HK-2 (cell line): Measurements from ENCODE around the gene COX19.

ENCODE experiments used
- DNase-seq: peaks from one replicate; pipeline ENCODE4 v3.0.0-alpha.2; 2018; ENCODE audit not compliant: unreplicated experiment

COX19 gene

DNA sequence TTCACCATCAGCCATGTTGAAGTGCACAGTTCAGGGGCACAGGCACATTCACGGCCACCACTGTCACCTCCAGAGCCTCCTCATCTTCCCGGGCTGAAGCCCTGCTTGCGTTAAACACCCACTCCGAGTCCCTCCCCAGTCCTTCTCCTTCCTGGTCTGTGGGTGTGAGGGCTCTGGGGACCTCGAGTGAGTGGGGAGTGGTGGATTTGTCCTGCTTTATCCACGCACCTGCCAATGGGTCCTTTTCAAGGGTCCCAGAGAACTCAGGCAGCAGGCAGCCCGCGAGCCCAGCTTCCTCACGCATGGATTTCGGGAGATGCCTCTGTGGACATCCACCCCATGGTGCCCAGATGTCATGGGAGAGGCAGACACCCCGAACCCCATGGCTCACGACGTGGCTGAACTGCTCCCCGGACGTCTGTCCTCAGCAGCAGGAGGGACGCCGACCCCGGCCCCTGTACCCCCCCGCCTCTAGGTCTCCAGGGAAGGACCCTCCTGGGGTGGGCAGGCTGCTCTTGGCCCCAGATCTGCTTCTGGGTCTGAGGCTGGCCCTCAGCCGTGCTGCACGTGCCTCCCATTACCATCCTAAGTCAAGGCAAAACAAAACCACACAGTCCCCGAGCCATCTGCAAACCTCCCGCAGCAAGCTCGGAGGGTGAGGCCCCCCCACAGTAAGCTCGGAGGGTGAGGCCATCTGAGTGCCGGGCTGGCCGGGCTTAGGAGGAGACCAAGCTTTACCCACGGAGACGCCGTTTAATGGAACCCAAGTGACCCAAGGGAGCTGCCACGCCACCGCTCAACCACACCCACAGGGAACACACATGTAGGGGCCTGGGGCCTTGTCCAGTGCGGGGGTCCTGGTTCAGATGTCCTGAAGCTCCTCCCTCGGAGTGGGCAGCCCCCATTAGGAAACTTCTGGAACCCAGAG is 16.6 kb upstream of the COX19 start:
- no peak for DNase-seq

DNA sequence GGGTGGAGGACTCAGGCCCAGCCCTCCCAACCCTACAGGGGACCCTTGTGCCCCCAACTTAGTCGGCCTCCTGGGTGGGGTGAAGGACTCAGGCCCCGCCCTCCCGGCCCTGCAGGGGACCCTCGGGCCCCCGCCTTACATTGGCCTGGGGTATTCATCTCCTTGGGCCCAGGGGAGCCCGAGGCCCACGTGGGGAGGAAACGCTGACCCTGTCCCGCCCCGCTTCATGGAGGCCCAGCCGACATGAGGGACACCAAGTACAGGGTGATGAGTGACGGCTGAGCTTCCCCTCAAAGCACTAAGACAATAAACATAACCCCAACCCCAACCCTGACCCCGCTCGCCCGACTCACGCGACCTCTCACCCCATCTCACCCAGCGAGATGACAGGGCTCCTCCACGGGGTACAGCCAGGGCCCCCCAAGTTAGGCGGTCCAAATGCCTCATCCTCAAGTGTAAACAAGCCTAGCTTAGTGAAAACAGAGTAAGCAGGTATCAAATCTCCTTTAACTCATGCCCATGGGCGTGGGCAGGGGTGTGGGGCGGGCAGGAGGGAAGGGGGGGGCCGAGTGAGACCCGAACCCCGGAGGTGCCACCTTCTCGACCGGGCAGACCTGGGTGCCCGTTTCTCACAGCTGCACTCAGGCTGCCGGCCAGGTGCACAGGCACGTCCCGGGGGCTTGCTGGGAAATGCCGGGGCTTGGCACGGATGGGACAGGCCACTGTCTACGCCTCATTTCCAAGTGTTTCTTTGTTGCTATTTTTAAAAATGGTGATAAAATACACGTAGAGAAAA is 15.8 kb upstream of the COX19 start:
- DNase-seq = no peak

DNA sequence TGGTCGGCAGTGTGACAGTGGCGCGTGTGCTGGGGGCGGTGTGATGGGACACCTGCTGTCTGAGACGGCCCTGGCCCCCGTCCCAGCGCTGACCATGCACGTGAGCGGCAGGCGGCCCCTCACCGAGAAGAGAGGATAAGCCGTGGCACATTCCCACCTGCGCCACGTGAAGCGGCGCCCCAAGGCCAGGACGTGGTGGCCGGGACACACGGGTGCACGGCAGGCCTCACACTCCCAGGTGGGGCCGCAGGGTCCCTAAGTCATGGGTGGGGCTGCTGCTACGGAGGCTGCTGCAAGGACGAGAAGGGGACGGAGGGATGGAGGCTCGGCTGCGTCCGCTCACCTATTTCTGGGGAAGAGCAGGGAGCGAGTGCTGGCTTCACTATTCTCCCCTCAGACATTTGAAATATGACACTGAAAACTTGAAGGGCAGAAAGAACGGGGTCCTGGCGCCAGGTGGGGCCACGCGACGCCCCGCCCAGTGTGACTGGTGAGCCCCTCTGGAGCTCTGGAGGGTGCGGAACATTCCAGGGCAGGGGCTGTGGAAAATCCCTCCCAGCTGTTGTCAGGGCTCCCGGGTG is 15.1 kb upstream of the COX19 start:
- DNase-seq = no peak

DNA sequence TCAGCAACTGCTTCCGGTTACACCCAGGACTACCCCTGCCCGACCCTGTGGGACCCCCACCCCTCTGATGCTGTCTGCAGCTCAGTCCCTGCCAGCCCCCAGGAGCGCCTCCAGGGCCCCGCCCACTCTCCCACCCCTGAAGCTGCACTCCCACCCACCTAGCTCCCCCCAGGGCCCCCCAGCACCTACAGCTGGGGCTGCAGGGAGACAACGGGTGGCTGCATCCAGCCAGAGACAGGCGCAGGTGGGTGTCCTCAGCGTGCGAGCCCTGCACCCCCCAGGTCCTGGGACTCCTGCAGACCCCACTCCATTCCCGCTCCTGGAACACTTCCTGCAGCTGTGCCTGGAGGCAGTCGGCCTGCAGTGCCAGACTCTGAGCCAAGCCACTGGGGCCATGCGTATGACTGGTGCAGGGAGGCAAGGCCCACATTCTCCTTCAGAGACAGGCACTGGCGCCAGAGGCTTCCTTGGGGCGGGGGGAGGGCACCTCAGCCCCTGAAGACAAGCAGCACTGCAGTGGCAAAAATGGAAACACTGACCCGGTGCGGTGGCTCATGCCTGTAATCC is 13.7 kb upstream of the COX19 start:
- DNase-seq = no peak

DNA sequence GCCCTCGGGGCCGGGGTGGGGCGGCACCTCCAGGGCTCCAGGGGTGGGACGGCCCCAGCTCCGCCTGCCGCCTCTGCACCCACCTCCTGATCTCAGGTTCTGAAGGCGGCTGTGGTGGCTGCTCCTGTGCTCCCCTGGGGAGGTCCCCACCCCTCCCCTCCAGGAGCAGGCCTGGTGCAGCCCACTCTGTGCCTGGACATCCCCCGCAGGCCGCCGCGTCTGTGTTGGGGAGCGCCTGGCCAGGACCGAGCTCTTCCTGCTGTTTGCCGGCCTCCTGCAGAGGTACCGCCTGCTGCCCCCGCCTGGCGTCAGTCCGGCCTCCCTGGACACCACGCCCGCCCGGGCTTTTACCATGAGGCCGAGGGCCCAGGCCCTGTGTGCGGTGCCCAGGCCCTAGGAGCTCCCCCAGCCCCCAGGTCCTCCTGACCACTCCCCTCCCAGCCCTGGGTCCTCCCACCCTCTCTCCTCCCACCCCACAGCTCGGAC is 13.1 kb upstream of the COX19 start:
- no peak for DNase-seq

DNA sequence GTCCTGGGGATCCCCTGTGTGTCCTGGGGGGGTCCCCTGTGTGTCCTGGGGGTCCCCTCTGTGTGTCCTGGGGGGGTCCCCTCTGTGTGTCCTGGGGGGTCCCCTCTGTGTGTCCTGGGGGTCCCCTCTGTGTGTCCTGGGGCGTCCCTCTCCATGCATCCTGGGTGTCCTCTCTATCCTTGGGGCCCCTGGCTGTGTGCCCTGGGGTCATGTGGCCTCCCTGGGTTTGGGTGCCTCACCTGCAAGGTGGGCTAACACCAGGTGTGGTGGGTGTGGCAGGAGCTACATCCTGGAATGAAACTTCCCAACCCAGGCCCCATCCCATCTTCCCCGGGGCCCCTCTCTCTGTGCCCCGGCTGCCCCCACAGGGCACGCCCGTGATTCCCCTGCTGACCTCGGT is 12.6 kb upstream of the COX19 start:
- DNase-seq = no peak

DNA sequence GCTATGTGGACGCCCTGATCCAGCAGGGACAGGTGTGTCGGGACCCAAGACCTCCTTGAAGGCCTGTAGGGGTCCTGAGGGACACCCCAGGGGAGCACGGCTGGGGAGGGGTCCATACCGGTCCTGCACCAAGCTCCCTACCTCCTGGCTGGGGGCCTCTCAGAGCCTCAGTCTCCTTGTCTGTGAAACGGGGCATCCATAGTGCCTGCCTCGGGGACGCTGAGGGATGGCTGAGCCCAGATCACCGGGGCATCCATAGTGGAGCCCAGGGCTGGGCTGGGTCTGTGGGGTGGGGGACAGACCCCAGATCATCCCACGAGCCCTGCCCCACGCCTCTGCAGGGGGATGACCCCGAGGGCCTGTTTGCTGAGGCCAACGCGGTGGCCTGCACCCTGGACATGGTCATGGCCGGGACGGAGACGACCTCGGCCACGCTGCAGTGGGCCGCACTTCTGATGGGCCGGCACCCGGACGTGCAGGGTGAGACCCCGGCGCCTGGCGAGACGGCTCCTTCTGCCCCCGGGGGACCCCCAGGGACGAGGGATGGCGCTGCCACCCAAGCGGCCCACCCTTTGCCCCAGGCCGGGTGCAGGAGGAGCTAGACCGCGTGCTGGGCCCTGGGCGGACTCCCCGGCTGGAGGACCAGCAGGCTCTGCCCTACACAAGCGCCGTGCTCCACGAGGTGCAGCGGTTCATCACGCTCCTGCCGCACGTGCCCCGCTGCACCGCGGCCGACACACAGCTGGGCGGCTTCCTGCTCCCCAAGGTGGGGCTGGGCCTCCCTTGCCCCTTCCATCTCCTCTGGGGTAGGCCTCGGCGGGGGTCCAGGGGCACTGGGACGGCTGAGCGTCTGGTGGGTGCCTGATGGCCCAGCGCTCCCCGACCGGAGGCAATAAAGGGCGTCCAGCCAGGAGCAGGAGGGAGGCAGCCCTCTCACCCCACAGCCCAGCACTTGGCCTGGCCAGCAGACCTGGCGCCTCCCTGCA is 11.7 kb upstream of the COX19 start:
- DNase-seq = no peak

DNA sequence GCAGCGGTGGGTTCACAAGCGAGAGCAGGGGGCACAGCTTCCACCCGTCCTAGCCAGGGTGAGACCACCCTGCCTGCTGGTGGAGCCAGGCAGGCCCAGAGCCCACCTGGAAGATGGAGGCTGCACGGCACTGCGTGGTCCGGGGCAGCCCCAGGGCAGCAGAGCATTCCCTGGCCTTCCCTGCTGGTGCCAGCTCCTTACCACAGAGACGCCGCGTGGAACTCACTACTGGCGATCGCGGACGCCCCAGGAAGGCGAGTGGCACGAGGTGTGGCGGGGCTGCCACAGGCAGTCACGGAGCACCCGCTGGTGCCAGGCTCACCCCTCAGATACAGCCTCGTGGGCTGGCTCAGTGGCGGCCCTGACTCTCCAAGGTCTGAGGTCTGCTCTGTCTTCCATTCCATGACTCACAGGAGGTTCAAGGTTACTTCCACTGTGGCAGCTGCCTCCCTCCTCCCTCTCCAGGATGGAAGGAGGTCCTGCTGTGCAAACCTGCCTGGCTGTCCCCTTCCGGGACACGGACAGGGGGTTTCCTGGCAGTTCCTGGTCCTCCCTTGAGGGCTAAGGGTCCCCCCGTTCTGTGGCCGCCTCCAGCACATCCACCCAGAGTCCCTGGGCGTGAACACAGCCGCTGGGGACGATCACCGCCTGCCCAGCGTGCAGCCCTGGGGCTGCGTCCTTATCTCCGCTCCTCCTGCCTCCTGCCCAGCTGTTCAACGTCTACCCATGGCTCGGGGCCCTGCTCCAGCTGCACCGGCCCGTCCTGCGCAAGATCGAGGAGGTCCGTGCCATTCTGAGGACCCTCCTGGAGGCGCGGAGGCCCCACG is 10.8 kb upstream of the COX19 start:
- peak; percentile 27 for DNase-seq

DNA sequence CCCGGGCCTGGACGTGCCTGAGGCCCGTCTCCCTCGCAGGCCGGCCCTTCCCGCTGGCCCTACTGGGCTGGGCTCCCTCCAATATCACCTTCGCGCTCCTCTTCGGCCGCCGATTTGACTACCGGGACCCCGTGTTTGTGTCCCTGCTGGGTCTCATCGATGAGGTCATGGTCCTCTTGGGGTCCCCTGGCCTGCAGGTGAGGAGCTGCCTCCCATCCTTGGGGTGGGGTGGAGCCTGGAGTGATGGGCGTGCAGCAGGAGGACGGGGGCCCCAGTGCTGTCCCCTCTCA is 9.7 kb upstream of the COX19 start:
- no peak for DNase-seq

DNA sequence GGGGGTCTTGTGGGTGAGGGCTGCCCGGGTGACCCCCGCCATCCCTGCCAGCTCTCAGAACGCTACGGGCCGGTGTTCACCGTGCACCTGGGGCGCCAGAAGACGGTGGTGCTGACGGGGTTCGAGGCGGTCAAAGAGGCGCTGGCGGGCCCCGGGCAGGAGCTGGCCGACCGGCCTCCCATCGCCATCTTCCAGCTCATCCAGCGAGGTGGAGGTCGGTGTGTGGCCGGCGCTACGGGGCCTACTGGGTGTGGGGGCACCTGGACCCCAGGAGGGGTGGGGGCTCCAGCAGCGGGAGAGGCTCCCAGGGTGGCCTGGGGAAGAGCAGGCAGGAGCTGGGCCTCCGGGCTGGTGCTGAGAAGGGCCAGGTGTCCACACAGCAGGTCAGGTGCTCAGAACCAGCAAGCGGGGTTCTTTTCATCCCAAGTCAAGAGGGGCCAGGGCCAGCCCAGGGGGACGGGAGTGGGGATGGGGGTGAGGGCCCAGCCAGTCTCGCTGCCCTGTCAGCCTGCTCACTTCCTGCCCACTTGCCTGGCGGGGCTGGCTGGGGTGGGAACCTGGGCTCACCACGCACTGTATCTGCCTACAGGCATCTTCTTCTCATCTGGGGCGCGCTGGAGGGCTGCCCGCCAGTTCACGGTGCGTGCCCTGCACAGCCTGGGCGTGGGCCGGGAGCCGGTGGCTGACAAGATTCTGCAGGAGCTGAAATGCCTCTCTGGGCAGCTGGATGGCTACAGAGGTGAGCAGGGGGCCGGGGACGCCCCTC is 9.2 kb upstream of the COX19 start:
- DNase-seq = no peak

DNA sequence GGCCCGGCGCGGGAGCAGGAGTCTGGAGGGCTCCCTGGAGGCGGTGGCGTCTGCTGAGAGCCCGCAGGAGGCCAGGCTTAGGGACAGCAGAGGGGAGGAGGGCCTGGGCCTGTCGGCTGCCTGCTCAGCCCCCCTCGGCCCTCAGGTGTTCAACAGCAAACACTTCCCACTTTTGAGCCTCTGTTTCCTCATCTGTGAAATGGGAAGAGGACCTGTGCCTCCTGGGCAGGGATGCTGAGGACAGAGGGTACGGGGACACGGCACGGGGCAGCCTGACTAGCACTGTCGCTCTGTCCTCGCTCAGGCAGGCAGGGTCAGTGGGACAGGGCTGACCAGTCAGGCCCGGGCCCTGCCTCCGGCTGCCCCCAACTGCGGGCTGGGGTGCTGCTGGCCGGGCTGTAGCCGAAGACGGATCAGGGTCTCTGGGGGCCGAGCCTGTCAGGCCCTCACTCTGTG is 8.3 kb upstream of the COX19 start:
- no peak for DNase-seq

DNA sequence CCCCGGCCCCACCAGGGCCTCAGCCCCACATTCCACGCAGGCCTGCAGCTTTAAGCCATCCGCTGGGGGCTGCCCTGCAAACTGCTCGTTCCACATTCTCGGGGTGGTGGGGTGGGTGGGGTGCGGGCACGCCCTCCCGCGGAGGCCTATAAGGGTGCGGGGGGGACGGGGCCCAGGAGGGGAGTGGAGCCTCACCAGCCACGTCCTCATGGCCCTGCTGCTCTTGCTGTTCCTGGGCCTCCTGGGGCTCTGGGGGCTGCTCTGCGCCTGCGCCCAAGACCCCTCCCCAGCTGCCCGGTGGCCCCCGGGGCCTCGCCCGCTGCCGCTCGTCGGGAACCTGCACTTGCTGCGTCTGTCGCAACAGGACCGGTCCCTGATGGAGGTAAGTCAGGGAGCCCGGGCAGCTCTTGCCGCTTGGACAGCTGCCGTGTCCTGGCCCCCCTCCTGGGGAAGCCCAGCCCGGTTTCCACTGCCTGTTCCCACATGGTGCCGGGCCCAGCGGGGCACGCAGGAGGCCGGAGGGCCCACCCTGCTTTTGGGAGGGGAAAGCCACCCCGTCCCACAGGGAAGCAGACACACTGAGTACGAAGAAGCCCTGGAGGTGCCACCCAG is 7.8 kb upstream of the COX19 start, which contains the start of gene CYP2W1:
Gene CYP2W1 (plus strand): TSS at position 178 of the 612 bp plus-strand sequence. CDS start 31 bp downstream, at position 209.
- DNase-seq = no peak

DNA sequence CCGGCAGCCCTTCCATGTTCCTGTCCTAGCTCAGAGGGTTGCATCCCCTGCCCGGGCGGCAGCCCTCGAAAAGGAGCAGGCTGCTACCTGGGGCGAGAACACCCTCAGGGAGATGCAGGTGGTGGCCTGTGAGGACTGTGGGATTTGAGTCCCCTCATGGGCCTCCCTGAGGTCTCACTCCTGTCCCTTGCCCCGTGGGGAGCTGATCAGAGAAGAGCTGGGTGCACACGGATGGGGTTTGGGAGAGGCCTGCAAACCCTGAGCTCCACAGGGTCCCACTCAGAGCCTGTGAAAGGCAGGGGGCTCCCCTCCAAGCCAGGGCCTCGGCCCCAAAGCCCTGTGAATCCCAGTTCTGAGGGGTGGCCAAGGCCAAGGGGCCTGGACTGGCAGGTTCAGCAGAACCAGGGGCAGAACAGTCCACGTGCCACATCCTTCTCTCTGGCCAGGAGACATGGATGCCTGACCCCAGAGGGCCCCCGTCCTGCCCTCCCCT is 7.2 kb upstream of the COX19 start:
- no peak for DNase-seq

DNA sequence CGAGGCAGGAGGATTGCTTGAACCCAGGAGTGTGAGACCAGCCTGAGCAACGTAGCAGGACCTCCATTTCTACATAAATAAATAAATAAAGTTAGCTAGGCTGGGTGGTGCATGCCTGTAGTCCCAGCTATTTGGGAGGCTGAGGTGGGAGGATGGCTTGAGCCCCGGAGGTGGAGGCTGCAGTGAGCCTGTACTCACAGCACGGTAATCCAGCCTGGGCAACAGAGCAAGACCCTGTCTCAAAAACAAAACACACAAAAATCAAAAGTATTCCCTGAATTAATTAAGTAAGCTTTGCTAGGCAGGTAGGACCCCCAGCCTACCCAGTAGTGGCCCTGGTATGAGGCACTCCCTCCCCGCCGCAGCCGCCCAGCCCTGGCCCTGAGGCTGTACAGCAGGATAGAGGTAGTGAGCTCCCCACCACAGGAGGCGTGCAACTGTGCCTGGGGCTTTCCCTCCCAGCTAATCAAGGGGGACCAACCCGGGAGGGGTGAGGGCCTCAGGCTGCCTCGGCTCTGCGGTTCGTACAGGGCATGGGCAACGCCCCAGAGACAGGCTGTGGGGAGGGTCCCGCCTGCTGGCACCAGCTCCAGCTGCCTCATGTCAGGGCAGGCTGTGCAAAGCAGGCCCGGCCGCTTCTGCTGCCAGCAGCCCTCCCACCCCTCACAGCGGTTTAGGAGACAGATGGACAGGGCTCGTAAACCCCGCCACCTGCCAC is 6.6 kb upstream of the COX19 start:
- no peak for DNase-seq

DNA sequence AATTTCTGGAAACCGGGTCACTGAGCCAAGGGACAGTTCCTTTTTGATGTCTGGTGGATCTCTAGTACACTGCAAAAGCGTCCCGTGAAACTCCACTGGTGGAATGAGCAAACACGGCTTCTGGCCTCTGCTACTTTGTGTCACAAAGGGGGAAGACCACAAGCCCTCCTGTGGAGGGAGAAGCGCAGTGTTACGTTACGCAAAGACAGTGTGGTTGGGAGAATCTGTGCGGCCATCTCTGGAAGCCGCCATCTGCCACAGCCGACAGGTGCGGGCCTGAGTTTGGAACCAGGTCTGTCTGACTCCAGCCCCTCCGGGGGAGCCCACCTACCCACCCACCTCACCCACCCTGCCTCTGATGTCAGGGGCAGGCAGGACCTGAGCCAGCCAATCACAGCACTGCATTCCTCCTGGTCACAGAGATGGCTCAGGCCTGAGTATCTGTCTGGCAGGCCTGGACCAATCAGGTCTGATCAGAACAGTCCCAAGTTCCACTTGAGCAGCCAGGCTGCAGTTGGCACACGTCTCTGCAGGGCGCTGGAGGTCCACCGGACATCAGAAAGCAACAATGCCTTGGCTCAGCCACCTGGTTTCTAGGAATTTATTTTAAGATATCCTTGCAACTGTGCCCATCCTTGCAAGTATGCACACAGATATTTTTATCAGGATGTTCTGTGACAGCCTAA is 4.7 kb upstream of the COX19 start:
- no peak for DNase-seq

DNA sequence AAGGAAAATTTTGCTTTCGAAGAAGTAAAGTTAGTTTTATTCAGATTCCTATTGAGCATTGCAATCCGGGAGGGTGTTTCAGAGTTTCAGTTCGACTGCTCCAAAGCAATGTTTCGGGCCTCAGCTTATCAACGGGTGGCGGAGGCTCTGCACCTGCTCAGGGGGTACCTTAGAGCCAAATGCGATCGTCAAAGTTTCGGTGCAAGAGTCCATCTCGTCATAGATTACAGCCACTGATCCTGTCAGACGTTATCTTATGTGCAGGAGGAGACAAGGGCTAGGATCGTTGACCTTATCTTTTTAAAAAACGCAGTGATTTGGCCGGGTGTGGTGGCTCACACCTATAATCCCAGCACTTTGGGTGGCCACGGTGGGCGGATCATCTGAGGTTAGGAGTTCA is 3.8 kb upstream of the COX19 start:
- DNase-seq = no peak

DNA sequence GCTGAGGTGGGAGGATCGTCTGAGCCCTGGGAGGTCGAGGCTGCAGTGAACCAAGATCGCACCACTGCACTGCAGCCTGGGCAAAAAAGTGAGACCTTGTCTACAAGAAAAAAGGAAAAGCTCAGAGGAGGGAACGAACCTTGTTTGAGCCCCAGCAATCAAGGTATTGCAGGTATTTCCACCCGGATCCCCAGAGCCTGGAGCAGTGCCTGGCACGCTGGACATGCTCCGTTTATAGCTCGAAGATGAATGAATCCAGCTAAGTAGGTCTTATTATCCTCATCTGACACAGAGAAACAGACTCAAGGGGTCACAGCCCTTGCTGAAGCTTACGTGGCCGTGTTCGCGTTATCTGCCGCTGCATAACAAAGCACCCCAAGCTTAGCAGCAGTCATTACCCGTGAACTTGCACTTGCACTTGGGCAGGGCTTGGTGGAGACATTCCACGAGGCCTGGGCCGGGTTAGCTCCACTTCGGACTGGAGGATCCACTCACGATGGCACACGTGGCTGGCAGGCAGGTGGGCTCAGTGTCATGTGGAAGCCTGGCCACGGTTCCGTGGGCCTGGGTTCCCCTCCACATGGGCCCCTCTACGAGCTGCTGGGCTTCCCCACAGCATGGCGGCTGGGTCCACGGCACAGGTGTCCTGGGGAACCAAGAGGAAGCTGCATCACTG is 3.2 kb upstream of the COX19 start:
- DNase-seq = no peak
